NOMO-1 treated with dmso at 0.1 percent for 144 hours (cell line): ENCODE data around the gene USP12.
"Not testable (repeated sequence)": the region's sequence is repeated elsewhere in the genome, so short reads cannot be mapped to it uniquely, and the experiment has no call there.

Experiments used
- DNase-seq: peaks from one replicate; lab custom pipeline; 2025; ENCODE audit not compliant: unreplicated experiment; lab: John Stamatoyannopoulos, UW

The USP12 gene

GRCh38 chr13:27151798-27152599 is 19.6 kb downstream of the USP12 start:
- no peak for DNase-seq

GRCh38 chr13:27149702-27150101 is 21.9 kb downstream of the USP12 start:
- DNase-seq, result no peak

- DNase-seq, result no peak
These were observed 22.7 kb downstream of the USP12 start for GRCh38 chr13:27148900-27149299.

- no peak for DNase-seq
These were observed 24.0 kb downstream of the USP12 start for GRCh38 chr13:27147530-27148170.

GRCh38 chr13:27141746-27142145 is 29.9 kb downstream of the USP12 start:
- DNase-seq, result no peak

GRCh38 chr13:27141159-27141558 is 30.5 kb downstream of the USP12 start:
- DNase-seq, result not testable (repeated sequence)

- no peak for DNase-seq
These were observed 31.6 kb downstream of the USP12 start for GRCh38 chr13:27140060-27140459.

- no peak for DNase-seq
These were observed 32.0 kb downstream of the USP12 start for GRCh38 chr13:27139565-27139964.

GRCh38 chr13:27138457-27139093 is 33.0 kb downstream of the USP12 start:
- DNase-seq, result no peak

GRCh38 chr13:27137759-27138158 is 33.9 kb downstream of the USP12 start:
- no peak for DNase-seq

- no peak for DNase-seq
These were observed 36.6 kb downstream of the USP12 start for GRCh38 chr13:27135023-27135422.

- DNase-seq, result no peak
These were observed 37.7 kb downstream of the USP12 start for GRCh38 chr13:27133889-27134288.

- no peak for DNase-seq
These were observed 39.1 kb downstream of the USP12 start for GRCh38 chr13:27132538-27132937.

- DNase-seq, result no peak
These were observed 39.7 kb downstream of the USP12 start for GRCh38 chr13:27131906-27132305.

GRCh38 chr13:27130979-27131623 is 40.5 kb downstream of the USP12 start:
- no peak for DNase-seq

- DNase-seq, result no peak
These were observed 41.2 kb downstream of the USP12 start for GRCh38 chr13:27130223-27130978.

GRCh38 chr13:27128825-27129627 is 42.6 kb downstream of the USP12 start:
- no peak for DNase-seq

GRCh38 chr13:27126859-27127258 is 44.8 kb downstream of the USP12 start:
- DNase-seq, result no peak

- no peak for DNase-seq
These were observed 46.0 kb downstream of the USP12 start for GRCh38 chr13:27125357-27126282.
